ENCODE data around the gene PIGK.

PIGK gene

DNA sequence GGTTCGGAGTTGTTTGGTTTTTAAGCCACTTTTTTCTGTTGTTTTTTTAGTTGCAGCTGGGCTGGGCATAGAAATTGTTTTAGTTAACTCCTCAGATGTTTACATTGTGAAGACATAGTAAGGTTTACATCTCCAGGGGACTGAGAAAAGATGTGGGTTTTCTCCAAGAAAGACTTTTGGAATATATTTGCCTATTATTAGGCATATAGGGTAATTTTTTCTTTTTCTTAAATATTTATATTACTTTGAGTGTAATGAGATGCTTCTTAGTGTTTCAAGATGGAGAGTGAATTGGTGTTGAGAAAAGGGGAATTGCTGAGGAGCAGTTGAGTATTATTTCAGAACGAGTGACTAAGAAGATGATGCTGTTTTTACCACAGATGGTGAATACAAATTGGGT is 26.6 kb upstream of the PIGK start:
- Histone ChIP-seq H2AFZ (ENCODE audit: low read length) (no peak overlapping the region), H3K4me2 (ENCODE audit: low read length) (no peak overlapping the region), H4K20me1 (ENCODE audit: insufficient read depth, low read length) (no peaks in the 10 kb centered on the region), H3K27ac (ENCODE audit: low read depth, low read length, poor library complexity, severe bottlenecking) (no peak overlapping the region), H3F3A (ENCODE audit: insufficient read depth, low read length) (no peaks in the 10 kb centered on the region), H3K9me2 (ENCODE audit: low read depth, low read length) (no peaks in the 10 kb centered on the region), H3K9me3 (ENCODE audit: low read length) (no peaks in the 10 kb centered on the region), H3K9ac (ENCODE audit: low read length) (no peak overlapping the region), H3K79me2 (ENCODE audit: insufficient read depth, low read length) (no peaks in the 10 kb centered on the region), H3K4me3 (ENCODE audit: low read depth, low read length, poor library complexity, severe bottlenecking) (no peak overlapping the region), H3K36me3 (ENCODE audit: insufficient read depth, low read length) (no peaks in the 10 kb centered on the region), H3K4me1 (ENCODE audit: insufficient read depth, low read length, severe bottlenecking) (no peaks in the 10 kb centered on the region), H3K27me3 (ENCODE audit: insufficient read depth, low read length) (no peaks in the 10 kb centered on the region)
- TF ChIP-seq, protein P1, sequence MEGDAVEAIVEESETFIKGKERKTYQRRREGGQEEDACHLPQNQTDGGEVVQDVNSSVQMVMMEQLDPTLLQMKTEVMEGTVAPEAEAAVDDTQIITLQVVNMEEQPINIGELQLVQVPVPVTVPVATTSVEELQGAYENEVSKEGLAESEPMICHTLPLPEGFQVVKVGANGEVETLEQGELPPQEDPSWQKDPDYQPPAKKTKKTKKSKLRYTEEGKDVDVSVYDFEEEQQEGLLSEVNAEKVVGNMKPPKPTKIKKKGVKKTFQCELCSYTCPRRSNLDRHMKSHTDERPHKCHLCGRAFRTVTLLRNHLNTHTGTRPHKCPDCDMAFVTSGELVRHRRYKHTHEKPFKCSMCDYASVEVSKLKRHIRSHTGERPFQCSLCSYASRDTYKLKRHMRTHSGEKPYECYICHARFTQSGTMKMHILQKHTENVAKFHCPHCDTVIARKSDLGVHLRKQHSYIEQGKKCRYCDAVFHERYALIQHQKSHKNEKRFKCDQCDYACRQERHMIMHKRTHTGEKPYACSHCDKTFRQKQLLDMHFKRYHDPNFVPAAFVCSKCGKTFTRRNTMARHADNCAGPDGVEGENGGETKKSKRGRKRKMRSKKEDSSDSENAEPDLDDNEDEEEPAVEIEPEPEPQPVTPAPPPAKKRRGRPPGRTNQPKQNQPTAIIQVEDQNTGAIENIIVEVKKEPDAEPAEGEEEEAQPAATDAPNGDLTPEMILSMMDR (IDR thresholded peaks at IDR 0.05; ENCODE audit: low read length), result no peak
- no peak for TF ChIP-seq EZH2 (IDR thresholded peaks at IDR 0.05; ENCODE audit: borderline replicate concordance, low read length)

DNA sequence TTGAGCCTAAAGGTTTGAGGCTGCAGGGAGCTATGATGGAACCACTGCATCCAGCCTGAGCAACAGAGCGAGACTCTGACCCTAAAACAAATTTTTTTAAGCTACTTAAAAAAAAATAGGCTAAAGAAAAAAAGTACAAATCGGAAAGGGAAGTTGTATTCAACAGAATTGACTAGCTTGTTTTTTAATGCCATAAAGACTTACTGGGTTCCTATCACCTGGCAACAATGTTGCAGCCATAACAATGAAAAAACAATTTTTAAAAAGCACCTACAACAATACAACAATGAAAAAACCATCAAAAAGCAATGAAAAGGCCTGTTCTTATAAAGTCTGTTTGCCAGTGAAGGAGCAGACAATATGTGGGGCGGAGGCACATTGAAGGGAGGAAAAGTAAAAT is 20.1 kb upstream of the PIGK start:
- Histone ChIP-seq H3K79me2 (ENCODE audit: insufficient read depth, low read length) (no peaks in the 10 kb centered on the region), H3K27me3 (ENCODE audit: insufficient read depth, low read length) (no peaks in the 10 kb centered on the region), H3K4me1 (ENCODE audit: insufficient read depth, low read length, severe bottlenecking) (no peaks in the 10 kb centered on the region), H2AFZ (ENCODE audit: low read length) (no peak overlapping the region), H3K9ac (ENCODE audit: low read length) (no peak overlapping the region), H3K9me3 (ENCODE audit: low read length) (no peaks in the 10 kb centered on the region), H3F3A (ENCODE audit: insufficient read depth, low read length) (no peaks in the 10 kb centered on the region), H3K9me2 (ENCODE audit: low read depth, low read length) (no peaks in the 10 kb centered on the region), H3K36me3 (ENCODE audit: insufficient read depth, low read length) (no peaks in the 10 kb centered on the region), H4K20me1 (ENCODE audit: insufficient read depth, low read length) (no peaks in the 10 kb centered on the region), H3K27ac (ENCODE audit: low read depth, low read length, poor library complexity, severe bottlenecking) (no peak overlapping the region), H3K4me3 (ENCODE audit: low read depth, low read length, poor library complexity, severe bottlenecking) (no peak overlapping the region), H3K4me2 (ENCODE audit: low read length) (no peak overlapping the region)
- TF ChIP-seq, protein P1 (IDR thresholded peaks at IDR 0.05; ENCODE audit: low read length), result no peak
- TF ChIP-seq EZH2 (IDR thresholded peaks at IDR 0.05; ENCODE audit: borderline replicate concordance, low read length), result no peak

DNA sequence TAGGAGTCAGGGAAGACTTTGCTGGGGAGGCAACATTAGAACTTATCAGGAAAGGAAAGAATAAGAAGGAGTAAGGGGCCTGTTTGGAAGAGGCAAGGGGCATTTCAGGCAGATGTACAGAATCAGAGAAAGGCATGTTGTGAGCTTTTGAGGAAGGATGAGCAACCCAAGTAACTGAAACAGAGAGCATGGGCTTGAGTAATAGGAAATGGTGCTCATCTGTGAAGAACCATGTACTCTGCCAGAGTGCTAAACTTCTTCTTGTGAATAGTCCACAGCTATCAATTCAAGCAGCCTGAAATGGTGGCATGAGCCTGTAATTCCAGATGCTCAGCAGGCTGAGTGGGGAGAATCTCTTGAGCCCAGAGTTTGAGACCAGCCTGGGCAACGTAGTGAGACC is 19.2 kb upstream of the PIGK start:
- Histone ChIP-seq H3K4me1 (ENCODE audit: insufficient read depth, low read length, severe bottlenecking) (no peaks in the 10 kb centered on the region), H2AFZ (ENCODE audit: low read length) (no peak overlapping the region), H3K9me2 (ENCODE audit: low read depth, low read length) (no peaks in the 10 kb centered on the region), H3K4me3 (ENCODE audit: low read depth, low read length, poor library complexity, severe bottlenecking) (no peak overlapping the region), H3K27ac (ENCODE audit: low read depth, low read length, poor library complexity, severe bottlenecking) (no peak overlapping the region), H3K9me3 (ENCODE audit: low read length) (no peaks in the 10 kb centered on the region), H3K9ac (ENCODE audit: low read length) (no peak overlapping the region), H3K4me2 (ENCODE audit: low read length) (no peak overlapping the region), H3K79me2 (ENCODE audit: insufficient read depth, low read length) (no peaks in the 10 kb centered on the region), H3K36me3 (ENCODE audit: insufficient read depth, low read length) (no peaks in the 10 kb centered on the region), H3K27me3 (ENCODE audit: insufficient read depth, low read length) (no peaks in the 10 kb centered on the region), H3F3A (ENCODE audit: insufficient read depth, low read length) (no peaks in the 10 kb centered on the region), H4K20me1 (ENCODE audit: insufficient read depth, low read length) (no peaks in the 10 kb centered on the region)
- TF ChIP-seq EZH2 (IDR thresholded peaks at IDR 0.05; ENCODE audit: borderline replicate concordance, low read length), result no peak
- TF ChIP-seq, protein P1 (IDR thresholded peaks at IDR 0.05; ENCODE audit: low read length), result no peak
